Activated B cell treated with CpG ODN at 0.5 μM for 24 hours (primary cell): Measurements from ENCODE around the gene GATA6. TPM values are rescaled to one million over a fixed set of nuclear protein-coding genes. Genes with fewer than 3 reads are reported as not detected.

ENCODE experiments used
- ATAC-seq: fragments of 200-7000 bp; cut with Tn5 transposase; one replicate; pipeline ENCODE4 v1.10.0; 2021; ENCODE audit warnings: low read depth, mild to moderate bottlenecking, moderate library complexity
- CTCF ChIA-PET: fragments of 350-600 bp; sonication (Branson Sonifier 250); formaldehyde crosslinking; loops from one replicate; lab custom pipeline; 2021; ENCODE audit warnings: antibody characterized with exemption; lab: Charles Lee
- POLR2A ChIA-PET: fragments of 350-600 bp; sonication (Branson Sonifier 250); formaldehyde crosslinking; loops from one replicate; lab custom pipeline; 2021; ENCODE audit warnings: antibody characterized with exemption; lab: Charles Lee
- DNase-seq: peaks from one replicate; pipeline ENCODE4 v3.0.0; 2022
- H3K27ac Mint-ChIP-seq: one replicate; pipeline ENCODE4 v1.8.0; 2020; ENCODE audit warnings: mixed read lengths
- H3K27me3 Mint-ChIP-seq: one replicate; pipeline ENCODE4 v1.8.0; 2021; ENCODE audit warnings: mixed read lengths
- H3K36me3 Mint-ChIP-seq: one replicate; pipeline ENCODE4 v1.8.0; 2021; ENCODE audit warnings: low read depth, mixed read lengths
- H3K4me1 Mint-ChIP-seq: one replicate; pipeline ENCODE4 v1.8.0; 2021; ENCODE audit warnings: mixed read lengths
- H3K4me3 Mint-ChIP-seq: one replicate; pipeline ENCODE4 v1.8.0; 2020; ENCODE audit warnings: mild to moderate bottlenecking, mixed read lengths
- H3K9me3 Mint-ChIP-seq: one replicate; pipeline ENCODE4 v1.8.0; 2020; ENCODE audit warnings: mixed read lengths
- intact Hi-C: fragments of 100-400 bp; cut with micrococcal nuclease; formaldehyde crosslinking; loops from one replicate; pipeline ENCODE4 v1.15.1; 2024
- total RNA-seq: library from RNA; stranded (reverse); gene quantifications from 2 replicates; pipeline ENCODE4 v1.2.3, GENCODE V29; 2022
- TF ChIP-seq, protein P1 (sequence below): fragments of 200-600 bp; IDR thresholded peaks from one replicate; pipeline ENCODE4 v1.8.0; 2022; ENCODE audit warnings: antibody characterized with exemption, mild to moderate bottlenecking

The GATA6 gene
- total RNA-seq, 1 donor from 2014 or later, result not detected

DNA sequence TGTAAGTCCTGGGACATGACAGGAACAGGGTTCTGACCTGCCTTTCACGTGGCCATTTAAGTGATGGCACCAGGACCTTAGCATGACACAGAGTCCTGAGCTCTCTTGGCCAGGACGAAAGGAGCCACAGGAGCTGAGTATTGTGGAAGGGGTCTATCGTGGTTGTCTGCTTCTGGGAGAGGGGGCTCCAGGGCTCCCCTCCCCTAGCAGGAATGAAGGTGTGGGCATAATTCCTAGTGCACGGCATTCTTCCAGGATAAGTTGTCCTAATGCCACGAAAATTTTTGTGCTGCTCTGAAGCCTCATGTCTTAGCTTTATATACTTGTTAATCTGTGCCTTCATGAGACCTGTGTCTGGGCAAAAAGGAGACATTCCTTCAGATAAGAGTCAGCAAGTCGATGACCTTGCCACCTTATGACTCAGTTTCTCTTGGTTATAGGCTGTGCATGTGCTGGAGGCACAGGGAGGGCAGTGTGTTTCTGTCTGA lies 17.1 kb downstream of the GATA6 start:
- Mint-ChIP-seq H3K4me3 (no peak overlapping the region), H3K27ac (no peak overlapping the region), H3K36me3 (no peaks in the 10 kb centered on the region), H3K9me3 (no peaks in the 10 kb centered on the region), H3K27me3 (peaks cover 14% of the 10 kb centered on the region), H3K4me1 (peaks cover 4% of the 10 kb centered on the region)
- ATAC-seq, result no peak
- CTCF ChIA-PET, result no interaction called here
- intact Hi-C loops, result no loop called here
- POLR2A ChIA-PET, result no interaction called here
- TF ChIP-seq, protein P1, sequence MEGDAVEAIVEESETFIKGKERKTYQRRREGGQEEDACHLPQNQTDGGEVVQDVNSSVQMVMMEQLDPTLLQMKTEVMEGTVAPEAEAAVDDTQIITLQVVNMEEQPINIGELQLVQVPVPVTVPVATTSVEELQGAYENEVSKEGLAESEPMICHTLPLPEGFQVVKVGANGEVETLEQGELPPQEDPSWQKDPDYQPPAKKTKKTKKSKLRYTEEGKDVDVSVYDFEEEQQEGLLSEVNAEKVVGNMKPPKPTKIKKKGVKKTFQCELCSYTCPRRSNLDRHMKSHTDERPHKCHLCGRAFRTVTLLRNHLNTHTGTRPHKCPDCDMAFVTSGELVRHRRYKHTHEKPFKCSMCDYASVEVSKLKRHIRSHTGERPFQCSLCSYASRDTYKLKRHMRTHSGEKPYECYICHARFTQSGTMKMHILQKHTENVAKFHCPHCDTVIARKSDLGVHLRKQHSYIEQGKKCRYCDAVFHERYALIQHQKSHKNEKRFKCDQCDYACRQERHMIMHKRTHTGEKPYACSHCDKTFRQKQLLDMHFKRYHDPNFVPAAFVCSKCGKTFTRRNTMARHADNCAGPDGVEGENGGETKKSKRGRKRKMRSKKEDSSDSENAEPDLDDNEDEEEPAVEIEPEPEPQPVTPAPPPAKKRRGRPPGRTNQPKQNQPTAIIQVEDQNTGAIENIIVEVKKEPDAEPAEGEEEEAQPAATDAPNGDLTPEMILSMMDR, result no peak
- no peak for DNase-seq

DNA sequence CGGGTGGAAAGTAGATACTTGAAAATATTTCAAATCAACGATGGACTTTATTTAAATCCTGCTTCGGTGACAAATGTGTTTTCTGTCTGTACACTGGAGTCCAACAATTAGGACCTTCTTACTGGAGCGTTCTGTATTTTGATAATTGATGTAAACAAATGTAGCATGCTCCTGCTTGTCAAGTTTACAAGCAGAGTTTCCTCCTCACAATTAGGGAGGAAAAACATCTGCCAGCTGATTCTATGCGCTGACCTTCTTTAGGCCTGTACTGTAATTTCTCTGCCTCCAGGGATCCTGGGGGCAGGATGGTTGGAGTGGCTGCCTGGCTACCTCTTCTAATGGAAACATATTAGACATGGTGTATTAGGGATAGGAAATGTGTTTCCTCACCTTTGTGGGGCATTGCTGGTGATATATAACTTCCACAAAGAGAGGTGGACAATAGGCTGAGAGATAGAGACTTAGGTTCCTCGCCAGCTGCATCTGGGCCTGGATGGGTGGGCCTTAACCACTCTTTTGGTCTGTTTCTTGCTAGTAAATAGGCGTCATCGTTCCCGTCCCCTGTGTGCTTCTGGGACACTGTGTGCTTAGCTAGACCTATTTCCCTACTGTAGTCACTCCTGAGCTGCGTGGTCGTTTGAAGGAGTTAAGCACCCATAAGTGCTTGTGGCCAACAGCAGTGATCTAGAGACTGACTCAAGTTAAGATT lies 19.3 kb downstream of the GATA6 start:
- no peak overlapping the region for H3K4me3 Mint-ChIP-seq
- peaks cover 19% of the 10 kb centered on the region for H3K27me3 Mint-ChIP-seq
- TF ChIP-seq, protein P1, result no peak
- no peaks in the 10 kb centered on the region for H3K9me3 Mint-ChIP-seq
- intact Hi-C loops, result no loop called here
- ChIA-PET CTCF (no interaction called here), POLR2A (no interaction called here)
- H3K36me3 Mint-ChIP-seq, result no peaks in the 10 kb centered on the region
- H3K4me1 Mint-ChIP-seq, result peaks cover 4% of the 10 kb centered on the region
- H3K27ac Mint-ChIP-seq, result no peak overlapping the region
- DNase-seq, result no peak
- ATAC-seq, result no peak

DNA sequence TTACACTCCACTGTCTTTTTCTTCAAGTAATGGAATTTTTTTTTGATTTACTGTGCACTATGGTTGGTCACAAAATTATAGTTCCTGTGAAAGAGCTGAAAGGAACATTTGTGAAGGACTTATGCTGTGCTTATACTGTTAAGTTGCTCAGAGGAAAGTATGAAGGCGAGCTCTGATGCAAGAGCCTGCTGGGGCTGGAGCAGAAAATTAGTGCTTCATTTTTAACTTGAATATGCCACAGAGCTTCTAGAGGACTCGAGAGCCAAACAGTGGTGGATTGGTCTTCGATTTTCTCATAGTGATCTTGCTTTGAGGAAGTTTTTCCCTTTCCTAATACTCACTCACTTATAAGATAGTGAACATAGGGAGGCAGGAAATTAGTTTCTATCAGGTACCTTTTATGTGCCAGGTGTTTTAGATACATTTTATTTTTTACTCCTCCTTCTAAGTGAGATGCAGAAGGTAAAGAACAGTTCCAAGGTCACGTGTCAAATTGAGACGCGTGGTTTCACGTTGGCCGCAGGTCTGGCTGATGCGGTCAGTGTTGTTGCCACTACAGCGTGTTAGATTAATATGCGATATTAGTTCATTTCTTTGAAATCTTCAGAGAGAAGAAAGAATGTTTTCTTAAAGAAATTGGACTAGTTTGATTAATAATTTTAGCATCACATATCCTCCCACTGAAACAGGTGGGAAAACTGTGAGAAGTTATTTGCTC lies 20.2 kb downstream of the GATA6 start:
- no peaks in the 10 kb centered on the region for H3K9me3 Mint-ChIP-seq
- CTCF ChIA-PET, result no interaction called here
- peaks cover 4% of the 10 kb centered on the region for H3K4me1 Mint-ChIP-seq
- intact Hi-C loops, result no loop called here
- no peak overlapping the region for H3K4me3 Mint-ChIP-seq
- POLR2A ChIA-PET, result no interaction called here
- no peak overlapping the region for H3K27ac Mint-ChIP-seq
- DNase-seq (no peak), ATAC-seq (no peak)
- no peaks in the 10 kb centered on the region for H3K36me3 Mint-ChIP-seq
- TF ChIP-seq, protein P1, result no peak
- peaks cover 18% of the 10 kb centered on the region for H3K27me3 Mint-ChIP-seq

DNA sequence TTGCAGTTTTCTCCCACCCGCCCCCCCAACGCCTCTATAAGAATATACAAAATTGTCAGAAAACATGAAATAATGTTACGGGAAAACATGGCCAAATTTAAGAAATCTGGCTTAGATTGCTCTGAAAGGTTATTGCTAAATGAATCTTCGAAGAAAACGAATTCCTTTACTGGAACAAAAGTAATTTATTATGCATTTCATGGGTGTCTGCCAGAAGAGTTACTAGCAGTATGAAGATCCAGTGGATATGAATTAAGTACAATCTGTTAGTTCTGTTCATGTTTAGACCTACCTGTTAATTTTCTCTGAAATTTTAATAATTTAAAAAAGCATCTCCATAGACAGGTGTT lies 21.9 kb downstream of the GATA6 start:
- Mint-ChIP-seq H3K36me3 (no peaks in the 10 kb centered on the region), H3K4me3 (no peak overlapping the region), H3K4me1 (peaks cover 4% of the 10 kb centered on the region), H3K27me3 (peaks cover 17% of the 10 kb centered on the region), H3K27ac (no peak overlapping the region), H3K9me3 (no peaks in the 10 kb centered on the region)
- POLR2A ChIA-PET, result no interaction called here
- CTCF ChIA-PET, result no interaction called here
- TF ChIP-seq, protein P1, result no peak
- DNase-seq, result no peak
- intact Hi-C loops, result no loop called here
- no peak for ATAC-seq

DNA sequence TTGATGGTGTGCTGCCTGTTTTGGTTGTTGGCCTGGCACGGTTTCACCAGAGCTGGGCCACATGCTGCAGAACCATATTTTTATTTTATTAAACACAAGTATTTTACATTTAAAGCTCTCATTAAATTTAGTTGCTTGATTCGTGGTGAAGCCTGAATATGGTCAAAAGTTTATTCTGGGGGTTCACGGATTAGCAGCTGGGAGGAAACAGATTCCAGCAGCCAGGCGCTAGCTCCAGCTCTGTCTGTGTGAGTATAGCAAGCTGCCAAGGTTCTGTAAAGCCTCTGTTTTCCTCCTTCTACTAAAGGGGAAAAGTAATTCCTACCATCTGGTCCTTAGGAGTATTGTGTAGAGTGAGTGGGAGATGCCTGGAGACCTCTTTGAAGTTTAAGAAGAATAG lies 22.5 kb downstream of the GATA6 start:
- DNase-seq (no peak), ATAC-seq (no peak)
- Mint-ChIP-seq H3K27ac (no peak overlapping the region), H3K36me3 (no peaks in the 10 kb centered on the region), H3K9me3 (no peaks in the 10 kb centered on the region), H3K27me3 (peaks cover 17% of the 10 kb centered on the region), H3K4me1 (peaks cover 4% of the 10 kb centered on the region), H3K4me3 (no peak overlapping the region)
- TF ChIP-seq, protein P1, result no peak
- intact Hi-C loops, result no loop called here
- ChIA-PET CTCF (no interaction called here), POLR2A (no interaction called here)
